ENCODE data around the gene ORAI2. TPM values are rescaled to one million over a fixed set of nuclear protein-coding genes. Genes with fewer than 3 reads are reported as not detected.
"Not testable (repeated sequence)": the region's sequence is repeated elsewhere in the genome, so short reads cannot be mapped to it uniquely, and the experiment has no call there.

The ORAI2 gene
- total RNA-seq, 4 donors from 2014 or later: 11.4 to 31.6 (median 26.6) TPM

DNA sequence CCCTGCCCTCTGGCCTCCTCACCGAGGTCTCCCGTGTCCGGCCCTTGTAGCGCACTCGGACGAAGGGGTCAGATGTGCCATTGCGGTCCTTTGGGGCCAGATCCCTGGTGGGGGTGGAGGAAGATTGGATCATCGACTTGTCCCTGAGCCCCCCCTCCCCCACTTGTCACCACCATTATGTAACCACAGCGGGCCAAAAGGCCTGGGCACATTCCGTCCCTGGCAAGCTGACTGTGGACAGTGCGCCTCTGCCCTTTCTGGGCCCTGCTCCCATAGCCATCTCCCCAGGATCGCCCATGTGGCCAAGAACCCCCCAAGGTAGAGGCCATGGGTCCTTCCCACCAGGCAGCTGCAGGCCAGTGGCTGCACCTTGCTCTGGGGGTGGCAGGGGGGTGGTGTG lies 69.8 kb downstream of the ORAI2 start:
- not testable (repeated sequence) for ATAC-seq (ENCODE audit: low FRiP score); DNase-seq (ENCODE audit: low spot score)

DNA sequence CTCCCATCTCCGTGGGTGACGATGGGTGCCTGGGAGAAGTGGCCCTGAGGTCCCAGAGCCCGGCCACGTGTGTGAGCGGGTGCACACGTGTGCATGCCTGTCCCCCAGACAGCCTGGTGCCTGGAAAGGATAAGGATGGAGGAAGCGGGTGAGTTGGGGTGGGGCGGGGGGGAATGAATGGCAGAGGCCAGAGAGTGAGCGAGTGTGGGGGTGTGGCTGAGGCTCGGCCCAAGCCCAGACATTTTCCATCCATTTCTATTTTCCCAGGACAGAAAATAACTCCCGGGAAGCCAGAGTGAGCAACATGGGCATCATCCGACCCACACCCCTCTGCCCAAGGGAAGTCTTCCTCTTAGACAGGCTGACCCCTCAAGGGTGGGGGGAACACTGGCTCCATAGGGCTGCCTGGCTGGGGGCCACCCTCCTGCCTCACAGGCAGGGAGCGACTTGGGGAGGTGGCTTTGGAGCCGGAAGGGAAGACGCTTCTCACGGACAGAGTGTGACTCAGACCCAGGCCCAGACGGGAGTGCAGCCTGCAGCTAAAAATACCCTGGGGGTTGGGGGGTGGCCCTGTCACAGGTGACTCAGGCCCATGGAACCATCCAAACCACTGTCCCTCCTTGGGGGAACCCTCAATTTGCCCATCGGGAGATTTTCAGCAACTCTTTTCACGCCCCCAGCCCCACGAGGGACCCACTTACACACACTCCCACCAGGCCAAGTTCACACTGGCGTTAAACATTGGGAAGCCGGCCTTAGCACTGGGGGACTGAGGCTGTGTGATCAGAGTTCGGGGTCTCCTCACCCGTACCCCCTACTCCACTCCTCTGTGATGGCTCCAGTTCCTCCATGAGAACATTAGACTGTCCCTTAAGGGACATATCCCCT lies 72.2 kb downstream of the ORAI2 start:
- peak; percentile 61 for ATAC-seq (ENCODE audit: low FRiP score)
- DNase-seq (ENCODE audit: low spot score): not testable (repeated sequence)

Small RNA genes within 50 kb of the gene (small RNA-seq; reads per million reads assigned to genes)
- gene MIR548O: not detected

Other genes starting within 250 kb of the ORAI2 start
- 10 to 100 TPM in 1 of 4 donors, 1 to 10 TPM in 3; 2.8 to 21.3 (median 6.3) TPM for gene SH2B2, start 146.7 kb upstream of the ORAI2 start, total RNA-seq
- not detected for gene SPDYE6, start 77.1 kb upstream of the ORAI2 start, total RNA-seq
- 10 to 100 TPM; 15.6 to 29.9 (median 20.2) TPM for gene PRKRIP1, start 37.2 kb upstream of the ORAI2 start, total RNA-seq
- gene ALKBH4, start 31.3 kb downstream of the ORAI2 start, total RNA-seq: 10 to 100 TPM in 2 of 4 donors, 1 to 10 TPM in 2; 7.9 to 12.6 (median 9.7) TPM
- gene LRWD1, start 31.4 kb downstream of the ORAI2 start, total RNA-seq: 10 to 100 TPM in 3 of 4 donors, 1 to 10 TPM in 1; 9.8 to 19.3 (median 11.4) TPM
- gene POLR2J, start 45.3 kb downstream of the ORAI2 start, total RNA-seq: 10 to 100 TPM; 15.4 to 26.6 (median 18.3) TPM
- gene RASA4B, start 84.2 kb downstream of the ORAI2 start, total RNA-seq: 1 to 10 TPM; 5.0 to 9.1 (median 6.7) TPM
- gene UPK3BL2, start 110.1 kb downstream of the ORAI2 start, total RNA-seq: 10 to 100 TPM in 1 of 4 donors, 1 to 10 TPM in 3; 1.6 to 11.7 (median 5.6) TPM
- not detected for gene SPDYE2, start 117.7 kb downstream of the ORAI2 start, total RNA-seq
- gene POLR2J3, start 139.0 kb downstream of the ORAI2 start, total RNA-seq: 10 to 100 TPM; 20.5 to 30.7 (median 25.6) TPM
- 10 to 100 TPM; 13.9 to 56.0 (median 25.5) TPM for gene RASA4, start 183.2 kb downstream of the ORAI2 start, total RNA-seq
- gene UPK3BL1, start 209.2 kb downstream of the ORAI2 start, total RNA-seq: 10 to 100 TPM; 13.6 to 32.0 (median 26.2) TPM
- not detected for gene SPDYE2B, start 216.7 kb downstream of the ORAI2 start, total RNA-seq
- gene POLR2J2, start 238.1 kb downstream of the ORAI2 start, total RNA-seq: 1 to 10 TPM; 1.9 to 7.0 (median 3.3) TPM